ENCODE results near the gene ZCCHC17. TPM values are rescaled to one million over a fixed set of nuclear protein-coding genes. Genes with fewer than 3 reads are reported as not detected.

Gene ZCCHC17
- total RNA-seq, 1 experiment from 2014 or later, result 26.8 TPM

DNA sequence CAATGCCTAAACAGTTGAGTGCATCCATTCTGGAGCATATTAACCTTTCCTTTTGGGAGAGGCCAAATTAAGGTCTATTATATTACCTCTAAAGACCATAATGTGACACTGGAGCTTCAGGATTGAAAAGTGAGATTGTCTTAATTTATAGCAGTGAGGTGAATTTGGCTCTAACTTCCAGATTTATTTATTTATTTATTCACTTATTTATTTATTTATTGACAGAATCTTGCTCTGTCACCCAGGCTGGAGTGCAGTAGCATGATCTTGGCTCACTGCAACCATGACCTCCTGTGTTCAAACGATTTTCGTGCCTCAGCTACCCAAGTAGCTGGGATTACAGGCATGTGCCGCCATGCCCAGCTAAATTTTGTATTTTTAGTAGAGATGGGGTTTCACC lies 19.1 kb downstream of the ZCCHC17 start:
- no peaks in the 10 kb centered on the region for H3K9me3 ChIP-seq (ENCODE audit: insufficient read depth, low read depth)
- H2AFZ ChIP-seq, result no peak overlapping the region
- DNase-seq, result no peak
- TF ChIP-seq CTCF (conservative IDR thresholded peaks at IDR 0.05), result no peak
- TF ChIP-seq EZH2 (IDR thresholded peaks at IDR 0.05; ENCODE audit: low read depth), result no peak
- H3K27ac ChIP-seq, result no peak overlapping the region
- ChIA-PET POLR2A (ENCODE audit: unreplicated experiment) (no interaction called here), CTCF (no interaction called here)
- intact Hi-C loops (cut with micrococcal nuclease; ENCODE audit: unreplicated experiment), result no loop called here
- no peak overlapping the region for H3K4me2 ChIP-seq
- no TSS peak for BruUV-seq (replicated peaks)
- no peaks in the 10 kb centered on the region for H3K4me1 ChIP-seq (replicated peaks; ENCODE audit: insufficient read depth)
- no peaks in the 10 kb centered on the region for H3K9me2 ChIP-seq (ENCODE audit: insufficient read depth)
- H4K20me1 ChIP-seq (ENCODE audit: insufficient read depth), result no peaks in the 10 kb centered on the region
- H3K27me3 ChIP-seq (ENCODE audit: insufficient read depth, low read depth), result no peaks in the 10 kb centered on the region
- no peaks in the 10 kb centered on the region; the same call in 1 of the 2 replicates for H3K36me3 ChIP-seq (ENCODE audit: low read depth)
- H3K79me2 ChIP-seq (ENCODE audit: low read depth), result no peaks in the 10 kb centered on the region
- H3F3A ChIP-seq (ENCODE audit: insufficient read depth, low read depth), result no peaks in the 10 kb centered on the region
- H3K4me3 ChIP-seq, result no peak overlapping the region

GRCh38 chr1:31318146-31318545 lies 21.3 kb downstream of the ZCCHC17 start:
- H3K27ac ChIP-seq, result no peak overlapping the region
- BruUV-seq (replicated peaks), result no TSS peak
- no peaks in the 10 kb centered on the region for H3K4me1 ChIP-seq (replicated peaks; ENCODE audit: insufficient read depth)
- H2AFZ ChIP-seq, result no peak overlapping the region
- H3F3A ChIP-seq (ENCODE audit: insufficient read depth, low read depth), result no peaks in the 10 kb centered on the region
- intact Hi-C loops (cut with micrococcal nuclease; ENCODE audit: unreplicated experiment), result no loop called here
- no peak for DNase-seq
- H3K9me3 ChIP-seq (ENCODE audit: insufficient read depth, low read depth), result no peaks in the 10 kb centered on the region
- no peaks in the 10 kb centered on the region for H4K20me1 ChIP-seq (ENCODE audit: insufficient read depth)
- no peaks in the 10 kb centered on the region for H3K9me2 ChIP-seq (ENCODE audit: insufficient read depth)
- CTCF ChIA-PET, result no interaction called here
- H3K4me3 ChIP-seq, result no peak overlapping the region
- POLR2A ChIA-PET (ENCODE audit: unreplicated experiment), result interaction anchor here (0.6 kb wide), 1 partner anchor 197 kb away, joined by 4 read pairs; no protein-coding TSS in a partner anchor
- TF ChIP-seq EZH2 (IDR thresholded peaks at IDR 0.05; ENCODE audit: low read depth), result no peak
- TF ChIP-seq CTCF (conservative IDR thresholded peaks at IDR 0.05), result no peak
- H3K27me3 ChIP-seq (ENCODE audit: insufficient read depth, low read depth), result no peaks in the 10 kb centered on the region
- H3K36me3 ChIP-seq (ENCODE audit: low read depth), result no peaks in the 10 kb centered on the region; the same call in 1 of the 2 replicates
- H3K79me2 ChIP-seq (ENCODE audit: low read depth), result no peaks in the 10 kb centered on the region
- H3K4me2 ChIP-seq, result no peak overlapping the region

GRCh38 chr1:31324093-31324492 lies 27.3 kb downstream of the ZCCHC17 start:
- TF ChIP-seq EZH2 (IDR thresholded peaks at IDR 0.05; ENCODE audit: low read depth), result no peak
- TF ChIP-seq CTCF (conservative IDR thresholded peaks at IDR 0.05), result no peak
- intact Hi-C loops (cut with micrococcal nuclease; ENCODE audit: unreplicated experiment), result no loop called here
- Histone ChIP-seq H3K27me3 (ENCODE audit: insufficient read depth, low read depth) (no peaks in the 10 kb centered on the region), H3K4me2 (no peak overlapping the region), H3K9me3 (ENCODE audit: insufficient read depth, low read depth) (no peaks in the 10 kb centered on the region), H3K4me3 (no peak overlapping the region), H4K20me1 (ENCODE audit: insufficient read depth) (no peaks in the 10 kb centered on the region), H3K27ac (no peak overlapping the region), H2AFZ (no peak overlapping the region), H3K36me3 (ENCODE audit: low read depth) (no peaks in the 10 kb centered on the region; the same call in 1 of the 2 replicates), H3K79me2 (ENCODE audit: low read depth) (no peaks in the 10 kb centered on the region), H3K4me1 (replicated peaks; ENCODE audit: insufficient read depth) (no peaks in the 10 kb centered on the region), H3F3A (ENCODE audit: insufficient read depth, low read depth) (no peaks in the 10 kb centered on the region), H3K9me2 (ENCODE audit: insufficient read depth) (no peaks in the 10 kb centered on the region)
- BruUV-seq (replicated peaks), result no TSS peak
- DNase-seq, result no peak
- ChIA-PET POLR2A (ENCODE audit: unreplicated experiment) (no interaction called here), CTCF (no interaction called here)

Measured in PC-9 (cell line).